Astrocyte (in vitro differentiated cells and primary cell): ENCODE results near the gene ABCC3. TPM values are rescaled to one million over a fixed set of nuclear protein-coding genes. Genes with fewer than 3 reads are reported as not detected.

Experiments used
- DNase-seq: peaks from one replicate; pipeline ENCODE4 v3.0.0-alpha.2; 2010; ENCODE audit warnings: low read depth
- FAIRE-seq: peaks from 2 replicates; lab custom pipeline; 2011; peaks lifted over from hg19 to GRCh38; lab: Jason Lieb, UNC
- H2AFZ ChIP-seq: 2 replicates; pipeline ENCODE4 v1.6.0; 2012; ENCODE audit warnings: low read depth, low read length, inconsistent platforms
- H3K27ac ChIP-seq: 2 replicates; pipeline ENCODE4 v1.5.1; 2011; ENCODE audit warnings: low read depth, low read length, inconsistent platforms
- H3K27me3 ChIP-seq: 2 replicates; pipeline ENCODE4 v1.6.0; 2011; ENCODE audit warnings: low read length, inconsistent platforms; ENCODE audit not compliant: insufficient read depth
- H3K36me3 ChIP-seq: 2 replicates; pipeline ENCODE4 v1.5.1; 2011; ENCODE audit warnings: low read length, inconsistent platforms; ENCODE audit not compliant: insufficient read depth
- H3K4me1 ChIP-seq: 2 replicates; pipeline ENCODE4 v1.5.1; 2011; ENCODE audit warnings: low read length, inconsistent platforms; ENCODE audit not compliant: insufficient read depth
- H3K4me2 ChIP-seq: 2 replicates; pipeline ENCODE4 v1.6.0; 2012; ENCODE audit warnings: low read length, inconsistent platforms
- H3K4me3 ChIP-seq: 2 replicates; pipeline ENCODE4 v1.5.1; 2011; ENCODE audit warnings: low read depth, mild to moderate bottlenecking, low read length, inconsistent platforms; ENCODE audit not compliant: insufficient read depth
- H3K79me2 ChIP-seq: 2 replicates; pipeline ENCODE4 v1.6.0; 2012; ENCODE audit warnings: mild to moderate bottlenecking, low read length, inconsistent platforms; ENCODE audit not compliant: insufficient read depth
- H3K9ac ChIP-seq: 2 replicates; pipeline ENCODE4 v1.6.0; 2012; ENCODE audit warnings: mild to moderate bottlenecking, low read length, inconsistent platforms
- H3K9me3 ChIP-seq: 2 replicates; pipeline ENCODE4 v1.5.1; 2012; ENCODE audit warnings: low read depth, mild to moderate bottlenecking, low read length, inconsistent platforms; ENCODE audit not compliant: insufficient read depth
- H4K20me1 ChIP-seq: 2 replicates; pipeline ENCODE4 v1.6.0; 2012; ENCODE audit warnings: low read length, inconsistent platforms; ENCODE audit not compliant: insufficient read depth
- H3K27ac Mint-ChIP-seq: one replicate; pipeline ENCODE4 v1.8.0; 2021; ENCODE audit warnings: mild to moderate bottlenecking, mixed read lengths; ENCODE audit not compliant: unreplicated experiment
- H3K27me3 Mint-ChIP-seq: one replicate; pipeline ENCODE4 v1.8.0; 2021; ENCODE audit warnings: low read depth, mixed read lengths; ENCODE audit not compliant: unreplicated experiment
- H3K36me3 Mint-ChIP-seq: one replicate; pipeline ENCODE4 v1.8.0; 2021; ENCODE audit warnings: low read depth, mixed read lengths; ENCODE audit not compliant: unreplicated experiment
- H3K4me1 Mint-ChIP-seq: one replicate; pipeline ENCODE4 v1.8.0; 2021; ENCODE audit warnings: low read depth, mixed read lengths; ENCODE audit not compliant: unreplicated experiment
- H3K4me3 Mint-ChIP-seq: one replicate; pipeline ENCODE4 v1.8.0; 2021; ENCODE audit warnings: mild to moderate bottlenecking, moderate library complexity, mixed read lengths; ENCODE audit not compliant: unreplicated experiment
- H3K9me3 Mint-ChIP-seq: one replicate; pipeline ENCODE4 v1.8.0; 2021; ENCODE audit warnings: mild to moderate bottlenecking, mixed read lengths; ENCODE audit not compliant: unreplicated experiment
- CTCF ChIP-seq: IDR thresholded peaks from 2 replicates; pipeline ENCODE4 v1.5.1; 2011; ENCODE audit warnings: low read depth, mild to moderate bottlenecking, inconsistent platforms, low read length, moderate library complexity; ENCODE audit not compliant: insufficient read depth
- EZH2 ChIP-seq: IDR thresholded peaks from 2 replicates; pipeline ENCODE4 v1.6.1; 2012; ENCODE audit warnings: mild to moderate bottlenecking, low read length, inconsistent platforms; ENCODE audit not compliant: insufficient read depth
- total RNA-seq: library from RNA; stranded (reverse); gene quantifications from 2 replicates; pipeline ENCODE4 v1.2.1, GENCODE V29; 2021

ABCC3 gene
- total RNA-seq, 1 donor from 2014 or later, result 0.41 TPM

GRCh38 chr17:50614471-50615051 lies 20.1 kb upstream of the ABCC3 start:
- no peak overlapping the region for H3K9ac ChIP-seq
- H3K27me3 Mint-ChIP-seq, result peaks cover 25% of the 10 kb centered on the region

GRCh38 chr17:50615828-50616227 lies 18.9 kb upstream of the ABCC3 start:
- Histone ChIP-seq H3K4me1 (no peaks in the 10 kb centered on the region), H2AFZ (no peak overlapping the region), H3K4me2 (no peak overlapping the region), H3K4me3 (no peak overlapping the region), H3K27me3 (peaks cover 3% of the 10 kb centered on the region), H3K27ac (no peak overlapping the region), H4K20me1 (no peaks in the 10 kb centered on the region), H3K36me3 (no peaks in the 10 kb centered on the region), H3K9ac (no peak overlapping the region), H3K9me3 (no peaks in the 10 kb centered on the region), H3K79me2 (no peaks in the 10 kb centered on the region)
- FAIRE-seq (no peak), DNase-seq (no peak)
- no peak for TF ChIP-seq EZH2
- TF ChIP-seq CTCF, result no peak
- H3K4me1 Mint-ChIP-seq, result peaks cover 13% of the 10 kb centered on the region
- H3K9me3 Mint-ChIP-seq, result no peaks in the 10 kb centered on the region
- H3K36me3 Mint-ChIP-seq, result no peaks in the 10 kb centered on the region
- H3K4me3 Mint-ChIP-seq, result no peak overlapping the region
- no peak overlapping the region for H3K27ac Mint-ChIP-seq
- peaks cover 28% of the 10 kb centered on the region for H3K27me3 Mint-ChIP-seq

More at GRCh38 chr17:50614471-50615051, 20.1 kb upstream of the ABCC3 start:
- Histone ChIP-seq H3K27me3 (no peaks in the 10 kb centered on the region), H3K79me2 (no peaks in the 10 kb centered on the region), H3K4me1 (no peaks in the 10 kb centered on the region), H3K9me3 (no peaks in the 10 kb centered on the region), H3K27ac (no peak overlapping the region), H3K4me2 (no peak overlapping the region), H3K4me3 (no peak overlapping the region), H3K36me3 (no peaks in the 10 kb centered on the region), H4K20me1 (no peaks in the 10 kb centered on the region), H2AFZ (no peak overlapping the region)
- no peaks in the 10 kb centered on the region for H3K36me3 Mint-ChIP-seq
- FAIRE-seq, result no peak
- H3K4me1 Mint-ChIP-seq, result peaks cover 12% of the 10 kb centered on the region
- no peak overlapping the region for H3K27ac Mint-ChIP-seq
- DNase-seq, result no peak
- TF ChIP-seq CTCF (no peak), EZH2 (no peak)
- H3K9me3 Mint-ChIP-seq, result no peaks in the 10 kb centered on the region
- no peak overlapping the region for H3K4me3 Mint-ChIP-seq

GRCh38 chr17:50618300-50618699 lies 16.4 kb upstream of the ABCC3 start:
- peaks cover 32% of the 10 kb centered on the region for H3K27me3 Mint-ChIP-seq
- no peaks in the 10 kb centered on the region for H3K36me3 Mint-ChIP-seq
- no peak overlapping the region for H3K4me2 ChIP-seq
- H3K9me3 Mint-ChIP-seq, result no peaks in the 10 kb centered on the region
- no peak for TF ChIP-seq CTCF
- no peak for TF ChIP-seq EZH2
- no peak overlapping the region for H3K4me3 Mint-ChIP-seq
- H3K27ac ChIP-seq, result no peak overlapping the region
- H3K4me1 ChIP-seq, result no peaks in the 10 kb centered on the region
- DNase-seq (no peak), FAIRE-seq (no peak)
- H3K79me2 ChIP-seq, result no peaks in the 10 kb centered on the region
- H3K4me1 Mint-ChIP-seq, result peaks cover 17% of the 10 kb centered on the region
- no peaks in the 10 kb centered on the region for H3K9me3 ChIP-seq
- H3K9ac ChIP-seq, result no peak overlapping the region
- no peak overlapping the region for H2AFZ ChIP-seq
- no peaks in the 10 kb centered on the region for H3K36me3 ChIP-seq
- peaks cover 3% of the 10 kb centered on the region for H3K27me3 ChIP-seq
- no peaks in the 10 kb centered on the region for H4K20me1 ChIP-seq
- H3K4me3 ChIP-seq, result no peak overlapping the region
- no peak overlapping the region for H3K27ac Mint-ChIP-seq
